HG02943 (cell line): ENCODE data around the gene TYW1.
"Not testable (repeated sequence)": the region's sequence is repeated elsewhere in the genome, so short reads cannot be mapped to it uniquely, and the experiment has no call there.

ENCODE experiments used
- ATAC-seq: cut with Tn5 transposase; IDR thresholded peaks from one replicate; pipeline ENCODE4 v1.9.1; 2021; ENCODE audit warnings: mild to moderate bottlenecking, low read depth, moderate library complexity; ENCODE audit not compliant: unreplicated experiment

Gene TYW1

GRCh38 chr7:67043559-67043930, 46.9 kb downstream of the TYW1 start:
- ATAC-seq, result not testable (repeated sequence)

GRCh38 chr7:67045496-67045995, 48.9 kb downstream of the TYW1 start:
- ATAC-seq, result no peak

- ATAC-seq, result not testable (repeated sequence)
Measured at GRCh38 chr7:67046819-67047218, 50.2 kb downstream of the TYW1 start.

- not testable (repeated sequence) for ATAC-seq
Measured at GRCh38 chr7:67049908-67050307, 53.3 kb downstream of the TYW1 start.

- ATAC-seq, result not testable (repeated sequence)
Measured at GRCh38 chr7:67052161-67052560, 55.5 kb downstream of the TYW1 start.

GRCh38 chr7:67056683-67057082, 60.0 kb downstream of the TYW1 start:
- ATAC-seq, result no peak

GRCh38 chr7:67061321-67061720, 64.7 kb downstream of the TYW1 start:
- ATAC-seq, result not testable (repeated sequence)

GRCh38 chr7:67062802-67063201, 66.2 kb downstream of the TYW1 start:
- not testable (repeated sequence) for ATAC-seq

GRCh38 chr7:67066950-67067622, 70.5 kb downstream of the TYW1 start:
- not testable (repeated sequence) for ATAC-seq

GRCh38 chr7:67076120-67076519, 79.5 kb downstream of the TYW1 start:
- not testable (repeated sequence) for ATAC-seq

GRCh38 chr7:67082880-67083279, 86.2 kb downstream of the TYW1 start:
- not testable (repeated sequence) for ATAC-seq

GRCh38 chr7:67089261-67089660, 92.6 kb downstream of the TYW1 start:
- ATAC-seq, result not testable (repeated sequence)

- ATAC-seq, result not testable (repeated sequence)
Measured at GRCh38 chr7:67091053-67091452, 94.4 kb downstream of the TYW1 start.

GRCh38 chr7:67098031-67098430, 101.4 kb downstream of the TYW1 start:
- not testable (repeated sequence) for ATAC-seq

GRCh38 chr7:67099406-67099805, 102.8 kb downstream of the TYW1 start:
- not testable (repeated sequence) for ATAC-seq

GRCh38 chr7:67100038-67100437, 103.4 kb downstream of the TYW1 start:
- not testable (repeated sequence) for ATAC-seq

- ATAC-seq, result no peak
Measured at GRCh38 chr7:67100956-67101361, 104.3 kb downstream of the TYW1 start.

- not testable (repeated sequence) for ATAC-seq
Measured at GRCh38 chr7:67104937-67105336, 108.3 kb downstream of the TYW1 start.

GRCh38 chr7:67105377-67105776, 108.7 kb downstream of the TYW1 start:
- ATAC-seq, result no peak

- not testable (repeated sequence) for ATAC-seq
Measured at GRCh38 chr7:67106255-67106654, 109.6 kb downstream of the TYW1 start.

GRCh38 chr7:67111342-67111741, 114.7 kb downstream of the TYW1 start:
- ATAC-seq, result not testable (repeated sequence)
